ENCODE data around the gene UBR4.

- TF ChIP-seq CTCF (IDR thresholded peaks at IDR 0.05; ENCODE audit: low read depth, low read length, poor library complexity, severe bottlenecking): no peak
- no peak for TF ChIP-seq EZH2phosphoT487 (IDR thresholded peaks at IDR 0.05; ENCODE audit: borderline replicate concordance, low read length)
Observed at GRCh38 chr1:19032701-19033514, 177.2 kb downstream of the UBR4 start.

Data from DOHH2 (cell line).